Liver (tissue), 9 donors: ENCODE results near the gene HTR5A. TPM values are rescaled to one million over a fixed set of nuclear protein-coding genes. Genes with fewer than 3 reads are reported as not detected.

Source experiments
- DNase-seq: peaks from one replicate; pipeline ENCODE4 v3.0.0-alpha.2; 2017; ENCODE audit warnings: low spot score
- H3K27ac ChIP-seq, 2 donors: one replicate each; pipeline ENCODE4 v1.7.0; 2013; ENCODE audit warnings: inconsistent platforms in 2 of 2, low read length in 2 of 2, control low read depth in 1 of 2, low read depth in 1 of 2, mild to moderate bottlenecking in 1 of 2
- H3K27me3 ChIP-seq, 4 donors: one replicate each; pipeline versions ENCODE4 v1.6.1 to v1.7.0; 2013; ENCODE audit warnings: low read length in 3 of 4, inconsistent platforms in 1 of 4, mild to moderate bottlenecking in 1 of 4, moderate library complexity in 1 of 4; ENCODE audit not compliant: control insufficient read depth in 4 of 4, insufficient read depth in 4 of 4
- H3K36me3 ChIP-seq, 4 donors: one replicate each; pipeline versions ENCODE4 v1.6.1 to v1.7.0; 2013; ENCODE audit warnings: low read length in 3 of 4, mild to moderate bottlenecking in 3 of 4, low read depth in 1 of 4, moderate library complexity in 1 of 4; ENCODE audit not compliant: control insufficient read depth in 4 of 4, insufficient read depth in 3 of 4
- H3K4me1 ChIP-seq, 4 donors: one replicate each; pipeline versions ENCODE4 v1.6.1 to v1.7.0; 2013; ENCODE audit warnings: low read length in 3 of 4, mild to moderate bottlenecking in 3 of 4, moderate library complexity in 1 of 4; ENCODE audit not compliant: control insufficient read depth in 4 of 4, insufficient read depth in 4 of 4
- H3K4me3 ChIP-seq, 3 donors: one replicate each; pipeline versions ENCODE4 v1.6.1 to v1.7.0; 2013; ENCODE audit warnings: low read length in 3 of 3, control low read depth in 1 of 3, low read depth in 1 of 3, mild to moderate bottlenecking in 1 of 3
- H3K9ac ChIP-seq, 2 donors: one replicate each; pipeline ENCODE4 v1.7.0; 2013; ENCODE audit warnings: low read length in 2 of 2, mild to moderate bottlenecking in 2 of 2, moderate library complexity in 2 of 2, control low read depth in 1 of 2, low read depth in 1 of 2
- H3K9me3 ChIP-seq, 4 donors: one replicate each; pipeline versions ENCODE4 v1.6.1 to v1.7.0; 2013; ENCODE audit warnings: low read length in 3 of 4; ENCODE audit not compliant: control insufficient read depth in 4 of 4
- CTCF ChIP-seq: fragments of 150-350 bp; IDR thresholded peaks from 2 replicates; pipeline ENCODE4 v1.5.1; 2017; ENCODE audit warnings: improper control_type of control experiment, low read depth, low read length; ENCODE audit not compliant: missing input control
- EGR1 ChIP-seq, 2 donors: IDR thresholded peaks; 2 replicates each; pipeline ENCODE4 v1.6.1; 2016 to 2018; ENCODE audit warnings: antibody characterized with exemption in 2 of 2, low read depth in 2 of 2
- FOXA2 ChIP-seq: IDR thresholded peaks from 2 replicates; pipeline ENCODE4 v1.6.1; 2016; ENCODE audit warnings: antibody characterized with exemption
- GABPA ChIP-seq, 2 donors: IDR thresholded peaks in 1 of 2; conservative IDR thresholded peaks in 1 of 2; 2 replicates each; pipeline ENCODE4 v1.6.1; 2016; ENCODE audit warnings: antibody characterized with exemption in 2 of 2, mild to moderate bottlenecking in 1 of 2, moderate library complexity in 1 of 2
- HNF4A ChIP-seq, 2 donors: conservative IDR thresholded peaks; 2 replicates each; pipeline ENCODE4 v1.6.1; 2016; ENCODE audit warnings: antibody characterized with exemption in 2 of 2, mild to moderate bottlenecking in 2 of 2
- HNF4G ChIP-seq: IDR thresholded peaks from 2 replicates; pipeline ENCODE4 v1.6.1; 2016; ENCODE audit warnings: antibody characterized with exemption
- JUND ChIP-seq, 2 donors: IDR thresholded peaks; 2 replicates each; pipeline ENCODE4 v1.6.1; 2016; ENCODE audit warnings: antibody characterized with exemption in 2 of 2
- MAX ChIP-seq: IDR thresholded peaks from 2 replicates; pipeline ENCODE4 v1.6.1; 2016; ENCODE audit warnings: antibody characterized with exemption
- NR2F2 ChIP-seq: IDR thresholded peaks from 2 replicates; pipeline ENCODE4 v1.6.1; 2016; ENCODE audit warnings: antibody characterized with exemption
- RAD21 ChIP-seq, 2 donors: IDR thresholded peaks; 2 replicates each; pipeline ENCODE4 v1.6.1; 2016; ENCODE audit warnings: antibody characterized with exemption in 2 of 2, mild to moderate bottlenecking in 2 of 2
- RXRA ChIP-seq, 2 donors: IDR thresholded peaks; 2 replicates each; pipeline ENCODE4 v1.6.1; 2017 to 2018; ENCODE audit warnings: antibody characterized with exemption in 2 of 2, mild to moderate bottlenecking in 1 of 2
- SP1 ChIP-seq: IDR thresholded peaks from 2 replicates; pipeline ENCODE4 v1.6.1; 2018; ENCODE audit warnings: antibody characterized with exemption, mild to moderate bottlenecking
- TAF1 ChIP-seq: conservative IDR thresholded peaks from 2 replicates; pipeline ENCODE4 v1.6.1; 2016; ENCODE audit warnings: antibody characterized with exemption, mild to moderate bottlenecking
- WGBS: extraction: QIAGEN DNeasy Blood & Tissue Kit; methylation state at CpG from one replicate; pipeline ENCODE4 v1.1.7; 2013; 5-methylcytosine and 5-hydroxymethylcytosine counted together
- polyA plus RNA-seq, 2 donors: library from polyadenylated mRNA; stranded (reverse) in 1 of 2; unstranded in 1 of 2; fragments of 200-250 nt in 1 of 2; fragments of >200 nt in 1 of 2; fragmentation: Nextera tagmentation in 1 of 2; extraction: Ambion mirVana in 1 of 2; gene quantifications; one replicate each; pipeline versions ENCODE4 v1.2.1 to v1.2.3, GENCODE V29; 2013 to 2015
- total RNA-seq, 2 donors: library from RNA; depleted of rRNA; stranded (reverse); fragments of >200 nt; gene quantifications; one replicate each; pipeline ENCODE4 v1.2.3, GENCODE V29; 2014
- TF ChIP-seq, protein P1 (sequence below): IDR thresholded peaks from 2 replicates; pipeline ENCODE4 v1.6.1; 2016; ENCODE audit warnings: antibody characterized with exemption
- donor health status: healthy.
- donor health status: healthy.
- donor health status: healthy.
- donor health status: healthy.
- donor health status: healthy.

Gene HTR5A
- total and polyA plus RNA-seq, 4 donors = not detected

DNA sequence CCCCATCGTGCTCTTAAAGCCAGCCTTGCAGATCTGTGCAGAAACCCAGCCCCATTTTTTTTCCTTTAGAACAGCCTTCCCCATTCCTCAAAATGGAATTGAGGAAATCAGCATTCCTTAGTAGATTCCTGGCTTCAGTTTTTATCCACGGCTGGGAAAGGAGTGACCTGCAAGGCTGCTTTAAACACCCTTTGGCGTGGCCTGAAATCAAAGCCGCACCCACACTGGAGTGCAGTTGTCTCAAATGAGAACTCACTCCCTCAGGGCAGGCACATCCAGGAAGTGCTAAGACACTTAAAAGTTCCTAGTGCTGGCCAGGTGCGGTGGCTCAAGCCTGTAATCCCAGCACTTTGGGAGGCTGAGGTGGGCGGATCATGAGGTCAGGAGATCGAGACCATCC, 34.8 kb downstream of the HTR5A start (continued):
- TF ChIP-seq FOXA2 = no peak

- Histone ChIP-seq H3K36me3 (no peaks in the 10 kb centered on the region), H3K4me1 (no peaks in the 10 kb centered on the region), H3K9ac (no peak overlapping the region), H3K4me3 (no peak overlapping the region), H3K27ac (no peak overlapping the region), H3K27me3 (peaks cover 0 to 6% (median 3%) of the 10 kb centered on the region in 4 donors), H3K9me3 (no peaks in the 10 kb centered on the region)
- TF ChIP-seq HNF4A (conservative IDR thresholded peaks at IDR 0.05) = no peak
- no peak for TF ChIP-seq RAD21 (IDR thresholded peaks at IDR 0.05)
- no peak for TF ChIP-seq CTCF
- TF ChIP-seq MAX = no peak
- TF ChIP-seq GABPA (IDR thresholded peaks at IDR 0.05 in 1 of 2, conservative IDR thresholded peaks at IDR 0.05 in 1 of 2) = no peak
- no peak for TF ChIP-seq JUND (IDR thresholded peaks at IDR 0.05)
- no peak for TF ChIP-seq TAF1
- TF ChIP-seq EGR1 (IDR thresholded peaks at IDR 0.05; ENCODE audit: low read depth in 2 of 2) = no peak
- TF ChIP-seq HNF4G = no peak
- no peak for TF ChIP-seq FOXA2
- TF ChIP-seq, protein P1, sequence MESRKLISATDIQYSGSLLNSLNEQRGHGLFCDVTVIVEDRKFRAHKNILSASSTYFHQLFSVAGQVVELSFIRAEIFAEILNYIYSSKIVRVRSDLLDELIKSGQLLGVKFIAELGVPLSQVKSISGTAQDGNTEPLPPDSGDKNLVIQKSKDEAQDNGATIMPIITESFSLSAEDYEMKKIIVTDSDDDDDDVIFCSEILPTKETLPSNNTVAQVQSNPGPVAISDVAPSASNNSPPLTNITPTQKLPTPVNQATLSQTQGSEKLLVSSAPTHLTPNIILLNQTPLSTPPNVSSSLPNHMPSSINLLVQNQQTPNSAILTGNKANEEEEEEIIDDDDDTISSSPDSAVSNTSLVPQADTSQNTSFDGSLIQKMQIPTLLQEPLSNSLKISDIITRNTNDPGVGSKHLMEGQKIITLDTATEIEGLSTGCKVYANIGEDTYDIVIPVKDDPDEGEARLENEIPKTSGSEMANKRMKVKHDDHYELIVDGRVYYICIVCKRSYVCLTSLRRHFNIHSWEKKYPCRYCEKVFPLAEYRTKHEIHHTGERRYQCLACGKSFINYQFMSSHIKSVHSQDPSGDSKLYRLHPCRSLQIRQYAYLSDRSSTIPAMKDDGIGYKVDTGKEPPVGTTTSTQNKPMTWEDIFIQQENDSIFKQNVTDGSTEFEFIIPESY = no peak
- DNase-seq = no peak
- 72% methylated on average over 5 of the region's 5 CpGs for WGBS
Measured at GRCh38 chr7:155106356-155106755, 36.2 kb downstream of the HTR5A start.

DNA sequence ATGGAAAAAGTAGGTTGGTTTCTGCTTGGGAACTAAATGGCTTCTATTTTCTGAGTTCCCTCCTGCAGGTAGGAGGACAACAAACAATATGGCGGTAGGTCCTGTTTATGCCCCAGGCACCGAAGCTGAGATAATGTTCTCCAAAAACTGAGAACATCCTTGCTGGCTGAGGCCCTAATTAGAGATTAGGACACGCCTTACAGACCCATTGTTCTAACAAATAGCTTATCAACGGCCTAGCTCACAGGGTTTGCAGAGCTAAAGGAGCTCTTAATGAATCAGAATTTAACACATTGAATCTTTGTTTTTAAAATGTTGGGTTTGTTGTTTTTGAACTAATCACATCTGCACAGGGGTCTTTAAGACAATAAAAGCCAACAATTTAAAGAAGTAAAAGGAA, 37.0 kb downstream of the HTR5A start:
- no peaks in the 10 kb centered on the region for H3K4me1 ChIP-seq
- H3K9me3 ChIP-seq = no peaks in the 10 kb centered on the region
- peaks cover 0 to 6% (median 3%) of the 10 kb centered on the region in 4 donors for H3K27me3 ChIP-seq
- no peak overlapping the region for H3K27ac ChIP-seq
- H3K36me3 ChIP-seq = no peaks in the 10 kb centered on the region
- H3K4me3 ChIP-seq = no peak overlapping the region
- TF ChIP-seq EGR1 (IDR thresholded peaks at IDR 0.05; ENCODE audit: low read depth in 2 of 2) (no peak), SP1 (no peak), MAX (no peak), NR2F2 (no peak), RXRA (IDR thresholded peaks at IDR 0.05) (no peak), CTCF (no peak), TAF1 (no peak), HNF4A (conservative IDR thresholded peaks at IDR 0.05) (no peak)
- DNase-seq = no peak
- H3K9ac ChIP-seq = no peak overlapping the region
- 45% methylated on average over 4 of the region's 4 CpGs for WGBS
